GM23338 (cell line): ENCODE data around the gene MAOB. TPM values are rescaled to one million over a fixed set of nuclear protein-coding genes. Genes with fewer than 3 reads are reported as not detected.

Source experiments
- ATAC-seq: fragments of 200-7000 bp; cut with Tn5 transposase; 3 replicates; pipeline ENCODE4 v1.9.1; 2020
- DNase-seq: peaks from one replicate; pipeline ENCODE4 v3.0.0-alpha.2; 2015; ENCODE audit warnings: low spot score
- H2AFZ ChIP-seq: fragments of 200-600 bp; sonication (generic); 2 replicates; pipeline ENCODE4 v1.8.0; 2016; ENCODE audit warnings: antibody characterized with exemption, mild to moderate bottlenecking, moderate library complexity
- H3F3A ChIP-seq: fragments of 200-600 bp; sonication (generic); replicated peaks from 2 replicates; pipeline ENCODE4 v1.8.0; 2017; ENCODE audit warnings: antibody characterized with exemption, mixed run types, low read depth
- H3K27ac ChIP-seq: fragments of 200-600 bp; sonication (generic); 2 replicates; pipeline ENCODE4 v1.6.1; 2016; ENCODE audit warnings: low read depth
- H3K27me3 ChIP-seq: fragments of 200-600 bp; sonication (generic); 2 replicates; pipeline ENCODE4 v1.8.0; 2016; ENCODE audit warnings: mild to moderate bottlenecking, mixed run types, moderate library complexity; ENCODE audit not compliant: insufficient read depth
- H3K36me3 ChIP-seq: fragments of 200-600 bp; sonication (generic); 2 replicates; pipeline ENCODE4 v1.8.0; 2016; ENCODE audit warnings: mild to moderate bottlenecking; ENCODE audit not compliant: insufficient read depth
- H3K4me1 ChIP-seq: fragments of 200-600 bp; sonication (generic); 2 replicates; pipeline ENCODE4 v1.8.0; 2016; ENCODE audit warnings: mild to moderate bottlenecking, moderate library complexity; ENCODE audit not compliant: insufficient read depth
- H3K4me2 ChIP-seq: fragments of 200-600 bp; sonication (generic); 2 replicates; pipeline ENCODE4 v1.7.1; 2017; ENCODE audit warnings: mixed run types
- H3K4me3 ChIP-seq: fragments of 200-600 bp; sonication (generic); 2 replicates; pipeline ENCODE4 v1.6.1; 2016; ENCODE audit warnings: mixed run types
- H3K79me2 ChIP-seq: fragments of 200-600 bp; sonication (generic); replicated peaks from 2 replicates; pipeline ENCODE4 v1.8.0; 2017; ENCODE audit warnings: mild to moderate bottlenecking; ENCODE audit not compliant: insufficient read depth
- H3K9me2 ChIP-seq: fragments of 200-600 bp; sonication (generic); 2 replicates; pipeline ENCODE4 v1.8.0; 2017; ENCODE audit not compliant: insufficient read depth
- H4K20me1 ChIP-seq: fragments of 200-600 bp; sonication (generic); replicated peaks from 2 replicates; pipeline ENCODE4 v1.8.0; 2017; ENCODE audit warnings: mild to moderate bottlenecking; ENCODE audit not compliant: insufficient read depth
- H3K27ac Mint-ChIP-seq: 2 replicates; pipeline ENCODE4 v1.8.0; 2020; ENCODE audit warnings: inconsistent platforms, mild to moderate bottlenecking, moderate library complexity, mixed read lengths
- H3K27me3 Mint-ChIP-seq: 3 replicates; pipeline ENCODE4 v1.8.0; 2022; ENCODE audit warnings: low read depth, mild to moderate bottlenecking, moderate library complexity, mixed read lengths, inconsistent platforms; ENCODE audit not compliant: insufficient read depth, poor library complexity
- H3K36me3 Mint-ChIP-seq: 3 replicates; pipeline ENCODE4 v1.8.0; 2021; ENCODE audit warnings: low read depth, mild to moderate bottlenecking, inconsistent platforms, moderate library complexity, mixed read lengths
- H3K4me1 Mint-ChIP-seq: 3 replicates; pipeline ENCODE4 v1.8.0; 2020; ENCODE audit warnings: mild to moderate bottlenecking, inconsistent platforms, mixed read lengths
- H3K4me3 Mint-ChIP-seq: 3 replicates; pipeline ENCODE4 v1.8.0; 2021; ENCODE audit warnings: moderate library complexity, mild to moderate bottlenecking, inconsistent platforms, mixed read lengths
- H3K9me3 Mint-ChIP-seq: 3 replicates; pipeline ENCODE4 v1.8.0; 2020; ENCODE audit warnings: moderate library complexity, mild to moderate bottlenecking, inconsistent platforms, mixed read lengths
- CREB1 ChIP-seq: fragments of 250-450 bp; sonication (Bioruptor Pico); IDR thresholded peaks from 2 replicates; pipeline ENCODE4 v1.5.0; 2020; ENCODE audit warnings: low read depth, mild to moderate bottlenecking, moderate library complexity
- CTCF ChIP-seq, 2 experiments: fragments of 200-600 bp in 1 of 2; sonication (generic) in 1 of 2; conservative IDR thresholded peaks; 2 replicates each; pipeline versions ENCODE4 v1.5.1 to v1.6.1; 2016 to 2017; ENCODE audit warnings: antibody characterized with exemption in 2 of 2, low read depth in 2 of 2, mild to moderate bottlenecking in 2 of 2, moderate library complexity in 1 of 2
- ETS1 ChIP-seq: IDR thresholded peaks from 2 replicates; pipeline ENCODE4 v1.6.1; 2016; ENCODE audit warnings: antibody characterized with exemption
- EZH2 ChIP-seq: fragments of 200-600 bp; sonication (generic); IDR thresholded peaks from one replicate; pipeline ENCODE4 v1.8.0; 2017; ENCODE audit warnings: antibody characterized with exemption, mild to moderate bottlenecking, low read depth; ENCODE audit not compliant: unreplicated experiment
- EZH2phosphoT487 ChIP-seq: fragments of 200-600 bp; sonication (generic); IDR thresholded peaks from one replicate; pipeline ENCODE4 v1.8.1; 2018; ENCODE audit warnings: antibody characterized with exemption; ENCODE audit not compliant: unreplicated experiment
- JUNB ChIP-seq: IDR thresholded peaks from one replicate; pipeline ENCODE4 v1.6.1; 2016; ENCODE audit warnings: antibody characterized with exemption; ENCODE audit not compliant: unreplicated experiment
- NANOG ChIP-seq: IDR thresholded peaks from 2 replicates; pipeline ENCODE4 v1.6.1; 2016; ENCODE audit warnings: antibody characterized with exemption, borderline replicate concordance
- POLR2AphosphoS5 ChIP-seq: IDR thresholded peaks from 2 replicates; pipeline ENCODE4 v1.6.1; 2016; ENCODE audit warnings: antibody characterized with exemption, low read depth
- REST ChIP-seq: IDR thresholded peaks from one replicate; pipeline ENCODE4 v1.6.1; 2018; ENCODE audit warnings: antibody characterized with exemption; ENCODE audit not compliant: unreplicated experiment
- STAT1 ChIP-seq: IDR thresholded peaks from one replicate; pipeline ENCODE4 v1.6.1; 2016; ENCODE audit warnings: antibody characterized with exemption; ENCODE audit not compliant: unreplicated experiment
- ZNF114 ChIP-seq: fragments of 250-450 bp; sonication (Bioruptor Pico); IDR thresholded peaks from 2 replicates; pipeline ENCODE4 v1.5.0; 2020; ENCODE audit warnings: mild to moderate bottlenecking, moderate library complexity
- ZNF331 ChIP-seq: fragments of 250-450 bp; sonication (Bioruptor Pico); IDR thresholded peaks from 2 replicates; pipeline ENCODE4 v1.5.0; 2020; ENCODE audit warnings: low read depth, mild to moderate bottlenecking, moderate library complexity
- ZNF462 ChIP-seq: fragments of 250-450 bp; sonication (Bioruptor Pico); IDR thresholded peaks from 2 replicates; pipeline ENCODE4 v1.5.0; 2020; ENCODE audit warnings: mild to moderate bottlenecking, moderate library complexity
- polyA plus RNA-seq: library from polyadenylated mRNA; unstranded; fragments of >200 nt; fragmentation: Nextera tagmentation; extraction: Ambion mirVana; gene quantifications from 2 replicates; pipeline ENCODE4 v1.2.1, GENCODE V29; 2016
- total RNA-seq: library from RNA; depleted of rRNA; stranded (reverse); fragments of >200 nt; shearing (Covaris generic); gene quantifications from 2 replicates; pipeline ENCODE4 v1.2.3, GENCODE V29; 2014

The MAOB gene
- total and polyA plus RNA-seq, 2 experiments from 2014 or later, result 1.0 to 1.3 TPM

- no peaks in the 10 kb centered on the region for H3K36me3 Mint-ChIP-seq
- no peaks in the 10 kb centered on the region for H3K79me2 ChIP-seq
- no peaks in the 10 kb centered on the region for H3F3A ChIP-seq
- no peaks in the 10 kb centered on the region for H3K36me3 ChIP-seq
- H3K4me1 Mint-ChIP-seq, result peaks cover 8% of the 10 kb centered on the region; the same call in 2 of the 3 replicates
- no peak overlapping the region for H3K27ac Mint-ChIP-seq
- TF ChIP-seq JUNB, result no peak
- TF ChIP-seq REST, result no peak
- TF ChIP-seq EZH2, result no peak
- no peak for TF ChIP-seq NANOG
- TF ChIP-seq CREB1, result no peak
- TF ChIP-seq STAT1, result no peak
- no peak for TF ChIP-seq EZH2phosphoT487
- no peak for TF ChIP-seq CTCF (conservative IDR thresholded peaks at IDR 0.05; ENCODE audit: low read depth in 2 of 2)
- no peak for TF ChIP-seq ETS1
- TF ChIP-seq ZNF331 (CRISPR knock-in tag), result no peak
- no peak for TF ChIP-seq ZNF462 (CRISPR knock-in tag)
- no peak for TF ChIP-seq POLR2AphosphoS5
- no peak for TF ChIP-seq ZNF114
- peak; percentile 3 for DNase-seq
- ATAC-seq, result no peak
- H3K27ac ChIP-seq, result no peak overlapping the region
- H3K9me2 ChIP-seq, result no peaks in the 10 kb centered on the region
- peaks cover 1% of the 10 kb centered on the region for H3K27me3 Mint-ChIP-seq
- no peaks in the 10 kb centered on the region for H3K27me3 ChIP-seq
- H2AFZ ChIP-seq, result no peak overlapping the region
- no peaks in the 10 kb centered on the region for H4K20me1 ChIP-seq
- H3K9me3 Mint-ChIP-seq, result no peaks in the 10 kb centered on the region
- no peak overlapping the region for H3K4me2 ChIP-seq
- no peak overlapping the region for H3K4me3 Mint-ChIP-seq
- peaks cover 9% of the 10 kb centered on the region; the same call in 1 of the 2 replicates for H3K4me1 ChIP-seq
- H3K4me3 ChIP-seq, result no peak overlapping the region
These were observed 146.3 kb downstream of the MAOB start for GRCh38 chrX:43735957-43736356.
